Transverse colon (tissue), 4 donors: ENCODE results near the gene COMMD1.

Experiments used
- POLR2A ChIP-seq: fragments of 450-650 bp; IDR thresholded peaks from one replicate; pipeline ENCODE4 v1.6.1; 2016; ENCODE audit warnings: antibody characterized with exemption, mild to moderate bottlenecking, moderate library complexity
- POLR2AphosphoS5 ChIP-seq, 3 donors: sonication (generic); formaldehyde crosslinking; IDR thresholded peaks; one replicate each; pipeline ENCODE4 v1.6.1; 2016; ENCODE audit warnings: antibody characterized with exemption in 3 of 3
- TF ChIP-seq, protein P1 (sequence below), 5 experiments: fragments of 200-600 bp in 3 of 5; fragments of 450-650 bp in 2 of 5; sonication (generic) in 3 of 5; IDR thresholded peaks; 1 replicate in 2 of 5; 2 replicates in 3 of 5; pipeline ENCODE4 v1.5.1; 2016 to 2017; ENCODE audit warnings: antibody characterized with exemption in 5 of 5, inconsistent platforms in 3 of 5, mild to moderate bottlenecking in 2 of 5, moderate library complexity in 1 of 5

- no peak for TF ChIP-seq POLR2AphosphoS5 (IDR thresholded peaks at IDR 0.05)
- TF ChIP-seq, protein P1, sequence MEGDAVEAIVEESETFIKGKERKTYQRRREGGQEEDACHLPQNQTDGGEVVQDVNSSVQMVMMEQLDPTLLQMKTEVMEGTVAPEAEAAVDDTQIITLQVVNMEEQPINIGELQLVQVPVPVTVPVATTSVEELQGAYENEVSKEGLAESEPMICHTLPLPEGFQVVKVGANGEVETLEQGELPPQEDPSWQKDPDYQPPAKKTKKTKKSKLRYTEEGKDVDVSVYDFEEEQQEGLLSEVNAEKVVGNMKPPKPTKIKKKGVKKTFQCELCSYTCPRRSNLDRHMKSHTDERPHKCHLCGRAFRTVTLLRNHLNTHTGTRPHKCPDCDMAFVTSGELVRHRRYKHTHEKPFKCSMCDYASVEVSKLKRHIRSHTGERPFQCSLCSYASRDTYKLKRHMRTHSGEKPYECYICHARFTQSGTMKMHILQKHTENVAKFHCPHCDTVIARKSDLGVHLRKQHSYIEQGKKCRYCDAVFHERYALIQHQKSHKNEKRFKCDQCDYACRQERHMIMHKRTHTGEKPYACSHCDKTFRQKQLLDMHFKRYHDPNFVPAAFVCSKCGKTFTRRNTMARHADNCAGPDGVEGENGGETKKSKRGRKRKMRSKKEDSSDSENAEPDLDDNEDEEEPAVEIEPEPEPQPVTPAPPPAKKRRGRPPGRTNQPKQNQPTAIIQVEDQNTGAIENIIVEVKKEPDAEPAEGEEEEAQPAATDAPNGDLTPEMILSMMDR (IDR thresholded peaks at IDR 0.05), result no peak
- no peak for TF ChIP-seq POLR2A
These were observed 95.1 kb downstream of the COMMD1 start for GRCh38 chr2:62000538-62000937.
